ENCODE results near the gene CYBB. TPM values are rescaled to one million over a fixed set of nuclear protein-coding genes. Genes with fewer than 3 reads are reported as not detected.

CYBB gene
- total and polyA plus RNA-seq, 4 donors: 16.2 to 110 (median 74.3) TPM

DNA sequence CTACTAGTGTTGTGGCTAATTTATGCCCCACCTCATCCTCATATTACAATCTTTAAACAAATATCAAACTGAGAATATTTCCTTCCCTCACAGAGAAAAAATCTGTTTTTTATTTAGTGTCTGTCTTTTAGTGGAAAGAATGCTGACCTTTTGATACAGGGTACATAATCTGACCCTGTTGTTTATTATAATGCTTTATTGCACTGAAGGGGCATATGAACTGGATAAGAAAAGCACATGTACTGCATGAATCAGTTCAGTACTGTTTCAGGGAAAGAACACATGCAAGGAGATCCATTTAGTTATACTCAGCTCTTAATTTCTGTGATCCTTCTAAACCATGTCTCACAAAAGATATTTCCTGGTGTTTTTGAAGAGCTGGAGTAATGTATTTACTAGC lies 83.0 kb downstream of the CYBB start:
- ATAC-seq (ENCODE audit: insufficient read depth, low FRiP score): no peak
- Histone ChIP-seq H3K27me3 (ENCODE audit: control insufficient read depth in 3 of 3, insufficient read depth in 3 of 3, low read length in 2 of 3) (peaks cover 0 to 33% (median 14%) of the 10 kb centered on the region in 3 donors), H3K4me3 (no peak overlapping the region), H3K4me1 (ENCODE audit: control insufficient read depth in 5 of 5, insufficient read depth in 5 of 5, low read length in 5 of 5) (no peaks in the 10 kb centered on the region), H3K36me3 (ENCODE audit: control insufficient read depth in 4 of 4, insufficient read depth in 4 of 4, low read length in 4 of 4) (no peaks in the 10 kb centered on the region), H3K27ac (ENCODE audit: low read depth in 1 of 2, low read length in 1 of 2) (no peak overlapping the region), H3K9me3 (ENCODE audit: control insufficient read depth in 4 of 4, insufficient read depth in 3 of 4, low read length in 3 of 4) (no peaks in the 10 kb centered on the region), H3K9ac (ENCODE audit: insufficient read depth in 1 of 2, low read length in 2 of 2) (no peak overlapping the region)
- DNase-seq: no peak
- TF ChIP-seq, protein P1, sequence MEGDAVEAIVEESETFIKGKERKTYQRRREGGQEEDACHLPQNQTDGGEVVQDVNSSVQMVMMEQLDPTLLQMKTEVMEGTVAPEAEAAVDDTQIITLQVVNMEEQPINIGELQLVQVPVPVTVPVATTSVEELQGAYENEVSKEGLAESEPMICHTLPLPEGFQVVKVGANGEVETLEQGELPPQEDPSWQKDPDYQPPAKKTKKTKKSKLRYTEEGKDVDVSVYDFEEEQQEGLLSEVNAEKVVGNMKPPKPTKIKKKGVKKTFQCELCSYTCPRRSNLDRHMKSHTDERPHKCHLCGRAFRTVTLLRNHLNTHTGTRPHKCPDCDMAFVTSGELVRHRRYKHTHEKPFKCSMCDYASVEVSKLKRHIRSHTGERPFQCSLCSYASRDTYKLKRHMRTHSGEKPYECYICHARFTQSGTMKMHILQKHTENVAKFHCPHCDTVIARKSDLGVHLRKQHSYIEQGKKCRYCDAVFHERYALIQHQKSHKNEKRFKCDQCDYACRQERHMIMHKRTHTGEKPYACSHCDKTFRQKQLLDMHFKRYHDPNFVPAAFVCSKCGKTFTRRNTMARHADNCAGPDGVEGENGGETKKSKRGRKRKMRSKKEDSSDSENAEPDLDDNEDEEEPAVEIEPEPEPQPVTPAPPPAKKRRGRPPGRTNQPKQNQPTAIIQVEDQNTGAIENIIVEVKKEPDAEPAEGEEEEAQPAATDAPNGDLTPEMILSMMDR (IDR thresholded peaks at IDR 0.05; ENCODE audit: control extremely low read depth, extremely low read depth): no peak

Other genes starting within 250 kb of the CYBB start
- gene LANCL3, start 208.4 kb upstream of the CYBB start, total RNA-seq: 10 to 100 TPM in 1 of 2 donors, 1 to 10 TPM in 1; 2.0 to 10.7 TPM
- under 1 TPM; 0.43 to 0.74 TPM for gene LANCL3, start 208.4 kb upstream of the CYBB start, polyA plus RNA-seq
- 1 to 10 TPM; 3.1 to 7.3 TPM for gene XK, start 94.3 kb upstream of the CYBB start, total RNA-seq
- 1 to 10 TPM in 1 of 2 donors, under 1 TPM in 1; 0.86 to 1.0 TPM for gene XK, start 94.3 kb upstream of the CYBB start, polyA plus RNA-seq
- 10 to 100 TPM; 20.1 to 33.1 TPM for gene DYNLT3, start 67.5 kb downstream of the CYBB start, total RNA-seq
- gene DYNLT3, start 67.5 kb downstream of the CYBB start, polyA plus RNA-seq: 10 to 100 TPM; 16.5 to 17.0 TPM
- 1 to 10 TPM in 1 of 2 donors, under 1 TPM in 1; 0.83 to 8.4 TPM for gene SYTL5, start 226.5 kb downstream of the CYBB start, total RNA-seq
- 1 to 10 TPM in 1 of 2 donors, under 1 TPM in 1; 0.98 to 2.0 TPM for gene SYTL5, start 226.5 kb downstream of the CYBB start, polyA plus RNA-seq

All from lung (tissue), 12 donors.